Measurements from ENCODE around the gene ADAM12.

DNA sequence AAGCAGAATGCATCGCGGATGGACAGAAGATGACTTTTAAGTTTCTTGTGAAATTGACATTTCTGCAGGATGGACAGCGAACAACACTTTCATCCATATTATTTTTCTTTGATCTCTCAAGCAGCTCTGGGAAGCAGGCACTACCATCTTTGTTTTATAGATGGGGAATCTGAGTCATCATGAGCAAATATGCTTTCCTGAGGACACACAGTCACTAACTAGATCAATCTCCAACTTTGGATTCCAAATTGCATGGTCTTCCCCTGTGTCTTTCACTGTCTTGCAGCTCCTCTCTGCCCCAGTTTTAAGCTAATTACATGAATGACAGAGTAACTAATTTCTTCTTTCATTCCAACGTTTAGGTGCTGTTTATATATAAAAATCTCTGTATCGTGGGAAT lies 201.5 kb downstream of the ADAM12 start:
- TF ChIP-seq YY1 (IDR thresholded peaks at IDR 0.05; ENCODE audit: insufficient read depth, insufficient read length): no peak
- no peak for TF ChIP-seq ZNF274 (IDR thresholded peaks at IDR 0.05; ENCODE audit: low read depth, low read length)

All from NT2/D1 (cell line).